ENCODE data around the gene SV2A.
A peak's percentile ranks its signal among the peaks of the same experiment; 100 is the strongest.
"Not testable (repeated sequence)": the region's sequence is repeated elsewhere in the genome, so short reads cannot be mapped to it uniquely, and the experiment has no call there.

SV2A gene

GRCh38 chr1:149885339-149886120 is 32.1 kb downstream of the SV2A start:
- peak; percentile 63 for DNase-seq

- peak; percentile 22 for DNase-seq
Measured at GRCh38 chr1:149884433-149885338, 33.0 kb downstream of the SV2A start.

- no peak for DNase-seq
Measured at GRCh38 chr1:149883598-149884247, 33.9 kb downstream of the SV2A start.

- DNase-seq, result no peak
Measured at GRCh38 chr1:149881876-149882275, 35.8 kb downstream of the SV2A start.

GRCh38 chr1:149879556-149879955 is 38.1 kb downstream of the SV2A start:
- peak; percentile 36 for DNase-seq

- DNase-seq, result no peak
Measured at GRCh38 chr1:149877211-149877946, 40.3 kb downstream of the SV2A start.

GRCh38 chr1:149873060-149873459 is 44.6 kb downstream of the SV2A start:
- DNase-seq, result not testable (repeated sequence)

- not testable (repeated sequence) for DNase-seq
Measured at GRCh38 chr1:149866887-149867286, 50.8 kb downstream of the SV2A start.

GRCh38 chr1:149861497-149862054 is 56.1 kb downstream of the SV2A start:
- DNase-seq, result not testable (repeated sequence)

- not testable (repeated sequence) for DNase-seq
Measured at GRCh38 chr1:149860684-149861496, 56.8 kb downstream of the SV2A start.

- not testable (repeated sequence) for DNase-seq
Measured at GRCh38 chr1:149860271-149860670, 57.4 kb downstream of the SV2A start.

All from CD4-positive, alpha-beta T cell treated with Interleukin-12 subunit alpha and Interleukin-12 subunit beta, for 1 hour (primary cell).